Hematopoietic multipotent progenitor cell treated with erythropoietin and hydrocortisone succinate and interleukin-3 and kit ligand, for 15 days (in vitro differentiated cells): ENCODE results near the gene SEC14L5.
A peak's percentile ranks its signal among the peaks of the same experiment; 100 is the strongest.
"Not testable (repeated sequence)": the region's sequence is repeated elsewhere in the genome, so short reads cannot be mapped to it uniquely, and the experiment has no call there.

Source experiments
- DNase-seq: peaks from one replicate; pipeline ENCODE4 v3.0.0-alpha.2; 2015; ENCODE audit warnings: low spot score

Gene SEC14L5

GRCh38 chr16:4957720-4958509 is at the start of gene SEC14L5:
TSS of gene SEC14L5 (plus strand) at chr16:4958330. CDS start at chr16:4959324, 994 bp downstream.
- DNase-seq, result peak; percentile 94

GRCh38 chr16:4908854-4909401 is 49.2 kb upstream of the SEC14L5 start:
- no peak for DNase-seq

- no peak for DNase-seq
Observed at GRCh38 chr16:4909825-4910224, 48.3 kb upstream of the SEC14L5 start.

GRCh38 chr16:4910828-4911227 is 47.3 kb upstream of the SEC14L5 start:
- no peak for DNase-seq

- DNase-seq, result no peak
Observed at GRCh38 chr16:4911970-4912386, 46.2 kb upstream of the SEC14L5 start.

- DNase-seq, result no peak
Observed at GRCh38 chr16:4913130-4913773, 44.9 kb upstream of the SEC14L5 start.

GRCh38 chr16:4913774-4914525 is 44.2 kb upstream of the SEC14L5 start:
- DNase-seq, result no peak

- DNase-seq, result no peak
Observed at GRCh38 chr16:4914528-4915225, 43.5 kb upstream of the SEC14L5 start.

- DNase-seq, result no peak
Observed at GRCh38 chr16:4915226-4915761, 42.8 kb upstream of the SEC14L5 start.

GRCh38 chr16:4917117-4917516 is 41.0 kb upstream of the SEC14L5 start:
- no peak for DNase-seq

- DNase-seq, result no peak
Observed at GRCh38 chr16:4918781-4919251, 39.3 kb upstream of the SEC14L5 start.

- no peak for DNase-seq
Observed at GRCh38 chr16:4920826-4921225, 37.3 kb upstream of the SEC14L5 start.

GRCh38 chr16:4922721-4923342 is 35.3 kb upstream of the SEC14L5 start:
- DNase-seq, result no peak

GRCh38 chr16:4923853-4924252 is 34.3 kb upstream of the SEC14L5 start:
- DNase-seq, result no peak

- no peak for DNase-seq
Observed at GRCh38 chr16:4924593-4925292, 33.4 kb upstream of the SEC14L5 start.

- DNase-seq, result no peak
Observed at GRCh38 chr16:4925293-4925607, 32.9 kb upstream of the SEC14L5 start.

GRCh38 chr16:4925791-4926190 is 32.3 kb upstream of the SEC14L5 start:
- DNase-seq, result no peak

GRCh38 chr16:4926928-4927327 is 31.2 kb upstream of the SEC14L5 start:
- no peak for DNase-seq

- no peak for DNase-seq
Observed at GRCh38 chr16:4927661-4928060, 30.5 kb upstream of the SEC14L5 start.

GRCh38 chr16:4928227-4928626 is 29.9 kb upstream of the SEC14L5 start:
- DNase-seq, result no peak

GRCh38 chr16:4929619-4930018 is 28.5 kb upstream of the SEC14L5 start:
- DNase-seq, result not testable (repeated sequence)
